HFFc6 (cell line): ENCODE measurements around the gene A2ML1. TPM values are rescaled to one million over a fixed set of nuclear protein-coding genes. Genes with fewer than 3 reads are reported as not detected.

Source experiments
- DNase-seq: peaks from one replicate; pipeline ENCODE4 v3.0.0-alpha.2; 2018
- H3K27ac Mint-ChIP-seq: 2 replicates; pipeline ENCODE4 v1.8.0; 2020; ENCODE audit warnings: mild to moderate bottlenecking, mixed read lengths
- H3K27me3 Mint-ChIP-seq: 2 replicates; pipeline ENCODE4 v1.8.0; 2021; ENCODE audit warnings: mild to moderate bottlenecking, moderate library complexity, mixed read lengths; ENCODE audit not compliant: insufficient read depth
- H3K36me3 Mint-ChIP-seq: 2 replicates; pipeline ENCODE4 v1.8.0; 2021; ENCODE audit warnings: low read depth, mixed read lengths
- H3K4me1 Mint-ChIP-seq: 2 replicates; pipeline ENCODE4 v1.8.0; 2020; ENCODE audit warnings: low read depth, mixed read lengths
- H3K4me3 Mint-ChIP-seq: 2 replicates; pipeline ENCODE4 v1.8.0; 2020; ENCODE audit warnings: mild to moderate bottlenecking, moderate library complexity, mixed read lengths
- H3K9me3 Mint-ChIP-seq: 2 replicates; pipeline ENCODE4 v1.8.0; 2020; ENCODE audit warnings: mild to moderate bottlenecking, mixed read lengths
- CTCF ChIP-seq: fragments of 200-600 bp; sonication (generic); IDR thresholded peaks from 2 replicates; pipeline ENCODE4 v1.5.0; 2021; ENCODE audit warnings: antibody characterized with exemption, mild to moderate bottlenecking
- total RNA-seq, 6 experiments: library from RNA; stranded (reverse); fragmentation: NEBNext Ultra II Directional; extraction: Animal tissue kit (Norgen Biotek cat#: 25700); gene quantifications; 2 replicates in 1 of 6; 3 replicates in 5 of 6; pipeline ENCODE4 v1.2.3, GENCODE V29; 2021

A2ML1 gene
- total RNA-seq, 6 experiments from 2014 or later: not detected

GRCh38 chr12:8922544-8922943, 100.1 kb downstream of the A2ML1 start:
- Mint-ChIP-seq H3K36me3 (no peaks in the 10 kb centered on the region), H3K9me3 (no peaks in the 10 kb centered on the region), H3K27me3 (no peaks in the 10 kb centered on the region), H3K4me1 (no peaks in the 10 kb centered on the region), H3K4me3 (no peak overlapping the region), H3K27ac (no peak overlapping the region)
- DNase-seq: no peak
- TF ChIP-seq CTCF: no peak

Other genes starting within 250 kb of the A2ML1 start
- gene AICDA, start 209.8 kb upstream of the A2ML1 start, total RNA-seq: not detected
- 100 to 1,000 TPM in 4 of 6 experiments, 10 to 100 TPM in 2; 42.1 to 194 (median 167) TPM for gene MFAP5, start 159.8 kb upstream of the A2ML1 start, total RNA-seq
- 10 to 100 TPM in 1 of 6 experiments, 1 to 10 TPM in 5; 8.5 to 10.7 (median 9.0) TPM for gene RIMKLB, start 124.6 kb upstream of the A2ML1 start, total RNA-seq
- 10 to 100 TPM; 17.2 to 22.3 (median 19.9) TPM for gene PHC1, start 91.9 kb downstream of the A2ML1 start, total RNA-seq
- gene M6PR, start 127.0 kb downstream of the A2ML1 start, total RNA-seq: 100 to 1,000 TPM; 138 to 160 (median 151) TPM
- under 1 TPM in 2 of 6 experiments, not detected in 4; 0.25 to 0.26 TPM for gene KLRG1, start 166.9 kb downstream of the A2ML1 start, total RNA-seq